Caco-2 (cell line): Measurements from ENCODE around the gene ATG9B. TPM values are rescaled to one million over a fixed set of nuclear protein-coding genes. Genes with fewer than 3 reads are reported as not detected.

Experiments used
- BruUV-seq: library from RNA; stranded (reverse); fragments of 400-500 nt; replicated peaks from 2 replicates; lab custom pipeline; 2021; lab: Mats Ljungman, UMichigan
- CTCF ChIA-PET: fragments of 300-600 bp; sonication (Branson Sonifier 250); formaldehyde crosslinking; loops from one replicate; lab custom pipeline; 2022; ENCODE audit warnings: antibody characterized with exemption; lab: Charles Lee
- POLR2A ChIA-PET: fragments of 300-600 bp; sonication (Branson Sonifier 250); formaldehyde crosslinking; loops from one replicate; lab custom pipeline; 2022; ENCODE audit warnings: antibody characterized with exemption; lab: Charles Lee
- DNase-seq, 2 experiments: peaks; one replicate each; pipeline versions ENCODE4 v3.0.0 to v3.0.0-alpha.2; 2020 to 2022
- H3K27me3 ChIP-seq: replicated peaks from 2 replicates; pipeline ENCODE4 v1.6.0; 2011; ENCODE audit warnings: low read length; ENCODE audit not compliant: control insufficient read depth, insufficient read depth
- H3K36me3 ChIP-seq: 2 replicates; pipeline ENCODE4 v1.5.1; 2011; ENCODE audit warnings: low read length; ENCODE audit not compliant: control insufficient read depth, insufficient read depth
- H3K4me1 ChIP-seq: fragments of 250-450 bp; sonication (Bioruptor Pico); 2 replicates; pipeline ENCODE4 v1.5.1; 2020; ENCODE audit warnings: mild to moderate bottlenecking
- H3K4me3 ChIP-seq: 2 replicates; pipeline ENCODE4 v1.5.1; 2011; ENCODE audit warnings: low read depth, mild to moderate bottlenecking, control low read depth, low read length
- H3K9me3 ChIP-seq: fragments of 250-450 bp; sonication (Bioruptor Pico); 2 replicates; pipeline ENCODE4 v1.5.1; 2020; ENCODE audit warnings: mild to moderate bottlenecking, moderate library complexity
- H3K27ac Mint-ChIP-seq: one replicate; pipeline ENCODE4 v1.8.0; 2022; ENCODE audit warnings: mixed read lengths; ENCODE audit not compliant: unreplicated experiment
- H3K27me3 Mint-ChIP-seq: one replicate; pipeline ENCODE4 v1.8.0; 2022; ENCODE audit warnings: mixed read lengths; ENCODE audit not compliant: insufficient read depth, unreplicated experiment
- H3K36me3 Mint-ChIP-seq: one replicate; pipeline ENCODE4 v1.8.0; 2022; ENCODE audit warnings: mild to moderate bottlenecking, mixed read lengths; ENCODE audit not compliant: insufficient read depth, unreplicated experiment
- H3K4me1 Mint-ChIP-seq: one replicate; pipeline ENCODE4 v1.8.0; 2022; ENCODE audit warnings: low read depth, mixed read lengths; ENCODE audit not compliant: unreplicated experiment
- H3K4me3 Mint-ChIP-seq: one replicate; pipeline ENCODE4 v1.8.0; 2022; ENCODE audit warnings: mild to moderate bottlenecking, moderate library complexity, mixed read lengths; ENCODE audit not compliant: unreplicated experiment
- H3K9me3 Mint-ChIP-seq: one replicate; pipeline ENCODE4 v1.8.0; 2022; ENCODE audit warnings: mixed read lengths; ENCODE audit not compliant: unreplicated experiment
- intact Hi-C: fragments of 100-400 bp; cut with micrococcal nuclease; formaldehyde crosslinking; loops from one replicate; pipeline ENCODE4 v1.10.0; 2022; ENCODE audit not compliant: unreplicated experiment
- total RNA-seq: library from RNA; stranded (reverse); gene quantifications from 2 replicates; pipeline ENCODE4 v1.2.3, GENCODE V29; 2022
- TF ChIP-seq, protein P1 (sequence below), 2 experiments: fragments of 200-600 bp in 1 of 2; IDR thresholded peaks; 1 replicate in 1 of 2; 2 replicates in 1 of 2; pipeline versions ENCODE4 v1.5.1 to v1.8.0; 2011 to 2022; ENCODE audit warnings: antibody characterized with exemption in 1 of 2, control low read depth in 1 of 2, inconsistent platforms in 1 of 2, low read depth in 1 of 2, low read length in 1 of 2, mild to moderate bottlenecking in 1 of 2, moderate library complexity in 1 of 2; ENCODE audit not compliant: insufficient read depth in 1 of 2, severe bottlenecking in 1 of 2, unreplicated experiment in 1 of 2

ATG9B gene
- total RNA-seq, 1 experiment from 2014 or later = 4.3 TPM

DNA sequence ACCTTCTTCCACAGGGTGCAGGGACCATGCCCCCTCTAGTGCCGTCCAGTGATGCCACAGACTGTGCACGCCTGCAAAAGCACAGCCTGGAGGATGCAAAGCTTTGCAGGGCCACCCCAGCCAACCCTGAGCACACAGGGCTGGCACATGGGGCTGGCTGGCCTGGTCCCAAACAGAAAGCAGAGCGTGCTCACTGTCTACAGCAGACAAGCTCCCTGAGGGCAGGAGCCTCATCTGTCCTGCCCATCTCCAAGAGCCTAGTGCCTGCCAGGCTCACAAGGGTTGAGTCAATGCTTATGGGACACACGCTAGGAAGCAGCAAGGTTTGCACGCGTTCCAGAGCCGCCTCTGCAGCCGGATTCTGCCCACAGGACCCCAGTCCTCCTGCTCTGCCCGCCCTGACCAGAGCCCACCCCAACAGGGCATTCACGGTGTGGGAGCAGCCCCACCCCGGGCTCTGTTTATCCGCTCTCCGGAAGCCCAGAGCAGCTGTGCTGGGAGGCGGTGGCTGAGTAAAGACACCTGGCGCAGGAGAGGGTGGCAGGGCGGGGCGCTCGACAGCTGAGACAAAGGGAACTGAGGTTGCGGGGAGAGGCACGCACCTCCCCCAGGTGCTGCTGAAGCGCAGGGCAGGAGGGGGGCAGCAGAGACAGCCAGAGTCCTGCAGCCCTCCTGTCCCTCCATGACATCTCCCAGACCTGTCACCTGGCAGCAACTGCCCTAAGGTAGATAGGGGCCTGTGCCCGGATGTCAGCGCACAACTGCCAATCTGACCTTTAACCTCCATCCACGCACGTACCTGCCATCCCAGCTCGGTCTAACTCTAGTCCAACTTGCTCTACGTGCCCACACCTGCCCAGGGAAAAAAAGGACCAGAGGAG, 50.5 kb downstream of the ATG9B start:
- Histone ChIP-seq H3K4me3 (peak overlapping the region; percentile 72), H3K27me3 (no peaks in the 10 kb centered on the region)
- no TSS peak for BruUV-seq

DNA sequence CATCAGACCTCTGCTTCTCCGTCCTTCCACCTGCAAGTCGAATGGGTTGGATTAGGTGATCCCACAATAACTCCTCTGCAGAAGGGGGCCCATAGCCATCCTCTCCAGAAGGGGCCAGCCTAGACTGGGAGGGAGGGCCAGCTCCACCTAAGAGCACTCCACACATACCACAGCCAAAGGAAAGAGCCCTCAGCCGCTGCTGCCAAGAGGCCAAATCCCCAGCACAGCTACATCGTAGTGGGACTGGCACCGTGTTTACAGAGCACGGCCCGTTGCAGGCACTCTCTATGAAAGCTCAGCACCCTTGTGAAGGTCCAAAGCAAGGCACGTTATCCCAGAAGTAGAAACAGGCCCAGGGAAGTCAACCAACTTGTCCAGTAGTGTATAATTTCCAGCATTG, 51.6 kb downstream of the ATG9B start:
- Histone ChIP-seq H3K4me1 (peaks cover 16% of the 10 kb centered on the region), H3K36me3 (no peaks in the 10 kb centered on the region), H3K4me3 (no peak overlapping the region), H3K9me3 (no peaks in the 10 kb centered on the region), H3K27me3 (no peaks in the 10 kb centered on the region)
- BruUV-seq = no TSS peak
- H3K9me3 Mint-ChIP-seq = no peaks in the 10 kb centered on the region
- no peak for DNase-seq
- CTCF ChIA-PET = no interaction called here
- intact Hi-C loops = no loop called here
- H3K27me3 Mint-ChIP-seq = peaks cover 13% of the 10 kb centered on the region
- no peak overlapping the region for H3K27ac Mint-ChIP-seq
- TF ChIP-seq, protein P1, sequence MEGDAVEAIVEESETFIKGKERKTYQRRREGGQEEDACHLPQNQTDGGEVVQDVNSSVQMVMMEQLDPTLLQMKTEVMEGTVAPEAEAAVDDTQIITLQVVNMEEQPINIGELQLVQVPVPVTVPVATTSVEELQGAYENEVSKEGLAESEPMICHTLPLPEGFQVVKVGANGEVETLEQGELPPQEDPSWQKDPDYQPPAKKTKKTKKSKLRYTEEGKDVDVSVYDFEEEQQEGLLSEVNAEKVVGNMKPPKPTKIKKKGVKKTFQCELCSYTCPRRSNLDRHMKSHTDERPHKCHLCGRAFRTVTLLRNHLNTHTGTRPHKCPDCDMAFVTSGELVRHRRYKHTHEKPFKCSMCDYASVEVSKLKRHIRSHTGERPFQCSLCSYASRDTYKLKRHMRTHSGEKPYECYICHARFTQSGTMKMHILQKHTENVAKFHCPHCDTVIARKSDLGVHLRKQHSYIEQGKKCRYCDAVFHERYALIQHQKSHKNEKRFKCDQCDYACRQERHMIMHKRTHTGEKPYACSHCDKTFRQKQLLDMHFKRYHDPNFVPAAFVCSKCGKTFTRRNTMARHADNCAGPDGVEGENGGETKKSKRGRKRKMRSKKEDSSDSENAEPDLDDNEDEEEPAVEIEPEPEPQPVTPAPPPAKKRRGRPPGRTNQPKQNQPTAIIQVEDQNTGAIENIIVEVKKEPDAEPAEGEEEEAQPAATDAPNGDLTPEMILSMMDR (IDR thresholded peaks at IDR 0.05; ENCODE audit: insufficient read depth in 1 of 2, low read depth in 1 of 2, low read length in 1 of 2, severe bottlenecking in 1 of 2, unreplicated experiment in 1 of 2) = no peak
- peaks cover 4% of the 10 kb centered on the region for H3K4me1 Mint-ChIP-seq
- no peaks in the 10 kb centered on the region for H3K36me3 Mint-ChIP-seq
- H3K4me3 Mint-ChIP-seq = no peak overlapping the region
- POLR2A ChIA-PET = no interaction called here

More for the DNA sequence above, 50.5 kb downstream of the ATG9B start:
- intact Hi-C loops = no loop called here
- H3K9me3 Mint-ChIP-seq = no peaks in the 10 kb centered on the region
- ChIA-PET POLR2A (interaction anchor here (0.5 kb wide), 1 partner anchor 12 kb away, joined by 3 read pairs; no protein-coding TSS in a partner anchor), CTCF (no interaction called here)
- H3K36me3 ChIP-seq = no peaks in the 10 kb centered on the region
- H3K36me3 Mint-ChIP-seq = peaks cover 4% of the 10 kb centered on the region
- peak overlapping the region; percentile 77 for H3K4me3 Mint-ChIP-seq
- H3K4me1 ChIP-seq = peaks cover 16% of the 10 kb centered on the region
- peaks cover 10% of the 10 kb centered on the region for H3K27me3 Mint-ChIP-seq
- TF ChIP-seq, protein P1 (IDR thresholded peaks at IDR 0.05; ENCODE audit: insufficient read depth in 1 of 2, low read depth in 1 of 2, low read length in 1 of 2, severe bottlenecking in 1 of 2, unreplicated experiment in 1 of 2) = no peak
- DNase-seq = no peak
- no peak overlapping the region for H3K27ac Mint-ChIP-seq
- H3K4me1 Mint-ChIP-seq = peaks cover 8% of the 10 kb centered on the region
- H3K9me3 ChIP-seq = no peaks in the 10 kb centered on the region

DNA sequence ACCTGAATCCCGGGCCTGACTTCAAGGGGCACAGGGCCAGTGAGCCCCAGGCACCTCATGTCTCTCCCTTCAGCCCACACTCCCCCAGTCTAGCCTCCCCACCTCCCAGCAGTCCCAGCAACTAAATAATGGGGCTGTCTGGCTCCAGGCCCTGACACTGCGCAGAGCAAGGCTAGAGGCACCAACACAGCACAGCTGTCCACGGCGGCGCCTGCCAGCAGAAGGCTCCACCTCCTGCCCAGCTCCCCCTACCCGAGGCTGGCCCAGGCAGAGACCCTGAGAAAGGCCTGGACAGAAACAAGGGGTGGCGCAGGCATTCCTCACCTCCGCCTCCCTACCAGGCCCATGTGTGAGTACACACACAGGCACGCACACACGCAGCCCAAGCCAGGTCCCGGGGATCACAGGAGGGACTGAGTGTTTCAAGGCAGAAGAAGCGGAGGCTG, 52.2 kb downstream of the ATG9B start:
- peaks cover 13% of the 10 kb centered on the region for H3K4me1 ChIP-seq
- no peaks in the 10 kb centered on the region for H3K9me3 ChIP-seq
- intact Hi-C loops = no loop called here
- Mint-ChIP-seq H3K4me3 (no peak overlapping the region), H3K9me3 (no peaks in the 10 kb centered on the region), H3K27ac (no peak overlapping the region), H3K4me1 (peaks cover 4% of the 10 kb centered on the region), H3K27me3 (peaks cover 14% of the 10 kb centered on the region), H3K36me3 (no peaks in the 10 kb centered on the region)
- BruUV-seq = no TSS peak
- no peak for DNase-seq
- CTCF ChIA-PET = no interaction called here
- no peaks in the 10 kb centered on the region for H3K36me3 ChIP-seq
- TF ChIP-seq, protein P1 (IDR thresholded peaks at IDR 0.05; ENCODE audit: insufficient read depth in 1 of 2, low read depth in 1 of 2, low read length in 1 of 2, severe bottlenecking in 1 of 2, unreplicated experiment in 1 of 2) = no peak
- no peak overlapping the region for H3K4me3 ChIP-seq
- POLR2A ChIA-PET = no interaction called here
- H3K27me3 ChIP-seq = no peaks in the 10 kb centered on the region
